CD4-positive, alpha-beta T cell treated with Interleukin-15 for 4 hours (primary cell): ENCODE measurements around the gene RFC1.
"Not testable (repeated sequence)": the region's sequence is repeated elsewhere in the genome, so short reads cannot be mapped to it uniquely, and the experiment has no call there.

ENCODE experiments used
- DNase-seq: peaks from one replicate; pipeline ENCODE4 v3.0.0-alpha.2; 2020; ENCODE audit warnings: low spot score

Gene RFC1

DNA sequence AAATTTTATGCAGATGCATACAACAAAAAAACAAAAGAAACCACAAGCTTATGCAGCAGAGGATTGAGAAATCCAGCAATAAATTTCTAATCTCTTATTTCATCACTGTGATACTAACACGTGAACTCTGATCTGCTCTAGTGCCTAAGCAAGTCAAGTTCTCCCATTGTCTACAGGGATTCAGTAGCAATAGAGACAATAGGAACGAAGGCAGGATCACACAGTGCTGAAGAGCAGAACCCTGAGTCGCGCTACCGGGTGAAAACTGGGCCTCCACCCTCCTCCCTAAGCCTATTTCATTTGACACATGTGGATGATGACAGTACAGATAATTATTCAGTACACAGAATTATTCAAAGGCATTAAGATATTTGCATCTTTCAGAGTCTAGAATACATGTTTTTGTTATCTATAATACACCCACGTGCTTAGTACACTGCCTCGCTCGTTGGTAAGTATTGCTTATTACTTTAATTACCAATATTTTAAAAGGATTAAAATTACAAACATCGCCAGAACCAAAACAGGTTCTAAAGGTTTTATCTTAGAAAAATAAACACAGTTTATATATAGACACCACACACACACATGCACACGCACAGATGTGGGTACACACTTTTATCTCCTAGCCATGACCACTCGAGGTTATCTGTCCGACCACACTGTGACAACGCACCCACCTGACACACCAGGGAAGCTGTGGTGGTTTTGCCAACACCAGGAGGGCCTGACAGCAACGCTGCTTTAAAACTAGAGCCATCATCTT, 60.1 kb downstream of the RFC1 start:
- DNase-seq, result no peak

DNA sequence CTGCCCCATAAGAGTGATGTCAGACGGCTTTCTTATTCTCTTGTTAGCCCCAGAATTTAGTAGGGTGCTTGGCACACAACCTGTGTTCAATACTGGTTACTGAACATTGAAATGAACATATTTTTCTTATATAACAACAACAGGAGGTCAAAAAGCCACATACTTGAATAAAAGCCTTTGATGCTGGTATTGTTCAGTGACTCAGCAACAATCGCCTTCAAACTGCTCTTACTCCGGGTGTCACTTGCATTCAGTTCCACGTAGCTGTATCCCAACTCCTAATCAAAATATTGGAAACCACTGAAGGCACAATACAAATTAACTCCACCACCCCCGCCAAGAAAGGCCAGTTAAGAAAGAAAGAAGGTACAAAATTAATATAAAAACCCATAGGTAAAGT, 61.5 kb downstream of the RFC1 start:
- DNase-seq, result no peak

- no peak for DNase-seq
Observed at GRCh38 chr4:39303871-39304270, 62.3 kb downstream of the RFC1 start.

DNA sequence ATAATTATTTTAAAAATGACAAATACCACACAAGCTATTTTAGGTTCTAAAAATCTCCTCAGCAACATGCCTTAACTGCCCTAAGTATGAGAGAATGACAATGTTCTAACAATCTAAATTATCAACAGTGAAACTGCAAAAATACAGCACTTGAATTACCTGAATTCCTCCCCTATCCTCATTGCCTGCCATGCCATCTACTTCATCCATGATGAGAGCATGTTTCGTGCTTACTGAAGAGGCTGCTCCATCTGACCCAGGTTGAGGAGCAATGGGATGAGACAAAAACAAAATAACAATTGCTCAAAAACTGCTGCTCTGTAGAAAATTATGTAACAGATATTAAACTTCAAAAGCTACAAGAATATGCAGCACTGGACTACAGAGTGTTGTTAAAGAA, 63.3 kb downstream of the RFC1 start:
- no peak for DNase-seq

- no peak for DNase-seq
Observed at GRCh38 chr4:39295784-39296183, 70.4 kb downstream of the RFC1 start.

DNA sequence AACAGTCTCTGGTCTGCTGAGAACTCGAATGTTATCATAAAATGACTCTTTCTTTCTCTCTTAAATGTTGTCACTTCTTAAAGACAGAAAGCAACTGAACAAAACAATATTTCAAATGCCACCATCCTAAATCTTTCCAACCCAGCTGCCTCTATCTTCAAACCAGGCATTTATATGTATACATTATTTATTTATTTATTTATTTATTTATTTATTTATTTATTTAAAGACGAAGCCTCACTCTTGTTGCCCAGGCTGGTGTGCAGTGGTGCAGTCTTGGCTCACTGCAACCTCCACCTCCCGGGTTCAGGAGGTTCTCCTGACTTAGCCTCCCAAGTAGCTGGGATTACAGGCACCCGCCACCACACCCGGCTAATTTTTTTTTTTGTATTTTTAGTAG, 73.7 kb downstream of the RFC1 start:
- not testable (repeated sequence) for DNase-seq

DNA sequence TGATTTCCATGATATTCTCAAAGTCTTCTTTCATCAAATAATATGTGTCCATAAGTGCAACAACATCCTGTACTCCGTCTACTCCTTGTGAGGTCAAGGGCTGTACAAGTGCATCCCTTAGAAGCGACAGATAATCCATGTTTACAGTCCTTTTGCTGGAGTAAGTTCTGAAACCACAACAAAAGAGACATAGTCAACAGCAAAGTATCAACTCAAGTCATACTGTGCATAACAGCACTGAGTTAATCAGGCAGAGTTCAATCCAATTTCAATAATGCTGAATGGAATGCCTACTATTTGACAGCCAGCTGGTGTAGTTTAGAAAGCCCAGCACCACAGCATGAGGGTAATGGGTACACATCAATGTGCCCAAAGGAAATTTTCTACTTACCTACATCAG, 74.5 kb downstream of the RFC1 start:
- no peak for DNase-seq

DNA sequence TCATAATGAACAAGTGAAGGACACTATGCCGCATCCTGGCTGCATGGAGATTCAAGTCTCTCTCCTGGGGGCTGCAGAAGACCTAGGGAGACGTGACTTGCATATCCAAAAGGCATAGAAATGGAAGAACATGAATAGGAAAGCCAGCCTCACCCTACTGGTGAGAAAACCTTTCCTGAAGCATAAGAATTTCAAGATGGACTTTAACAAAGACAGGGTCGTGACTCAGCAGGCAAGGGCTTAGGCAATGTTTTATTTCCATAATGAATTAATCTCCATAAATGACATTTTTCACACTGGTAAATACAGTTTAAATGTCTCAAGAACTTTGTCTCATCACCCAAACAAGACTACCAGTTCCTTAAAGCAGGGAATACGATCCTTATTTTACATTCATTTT, 78.9 kb downstream of the RFC1 start:
- DNase-seq, result no peak

DNA sequence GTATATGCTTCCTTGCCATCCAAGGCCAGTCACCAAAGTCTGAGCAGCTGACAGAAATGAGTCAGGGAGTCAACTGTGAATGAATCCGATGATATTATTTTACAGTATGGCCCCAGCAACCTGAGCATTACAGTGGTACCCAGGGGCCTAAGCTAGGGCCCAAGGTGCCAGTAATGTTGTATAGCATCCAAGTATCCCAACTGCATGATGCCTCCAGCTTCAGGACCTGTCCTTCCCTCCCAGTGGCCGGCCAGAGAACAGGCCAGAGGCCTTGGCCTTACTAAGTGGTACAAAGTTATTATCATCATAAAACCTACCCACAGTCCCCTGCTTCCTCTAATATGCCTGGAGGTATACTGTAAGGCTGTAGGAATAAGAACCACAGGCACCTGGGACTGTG, 79.9 kb downstream of the RFC1 start:
- DNase-seq, result no peak

GRCh38 chr4:39285853-39286252, 80.3 kb downstream of the RFC1 start:
- DNase-seq, result no peak

GRCh38 chr4:39285111-39285795, 80.9 kb downstream of the RFC1 start:
- DNase-seq, result no peak

DNA sequence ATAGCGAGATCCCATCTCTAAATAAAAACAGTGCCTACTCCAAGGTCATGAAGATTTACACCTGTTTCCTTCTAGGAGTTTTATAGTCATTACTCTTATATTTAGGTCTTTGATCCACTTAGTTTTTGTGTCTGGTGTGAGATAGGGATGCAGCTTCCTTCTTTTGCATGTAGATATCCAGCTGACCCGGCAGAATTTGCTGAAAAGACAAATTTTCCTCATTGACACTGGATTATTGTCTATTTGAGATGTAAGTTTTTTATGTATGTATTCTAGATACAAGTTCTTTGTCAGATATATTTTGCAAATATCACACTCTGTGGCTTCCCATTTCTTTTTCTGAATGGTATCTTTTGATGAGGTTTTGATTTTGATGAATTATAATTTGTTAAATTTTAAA, 85.4 kb downstream of the RFC1 start:
- DNase-seq, result no peak

- no peak for DNase-seq
Observed at GRCh38 chr4:39279416-39279815, 86.7 kb downstream of the RFC1 start.

- no peak for DNase-seq
Observed at GRCh38 chr4:39278476-39278875, 87.7 kb downstream of the RFC1 start.

- DNase-seq, result not testable (repeated sequence)
Observed at GRCh38 chr4:39277661-39278060, 88.5 kb downstream of the RFC1 start.

- DNase-seq, result no peak
Observed at GRCh38 chr4:39274503-39274902, 91.7 kb downstream of the RFC1 start.

- DNase-seq, result no peak
Observed at GRCh38 chr4:39263895-39264294, 102.3 kb downstream of the RFC1 start.

DNA sequence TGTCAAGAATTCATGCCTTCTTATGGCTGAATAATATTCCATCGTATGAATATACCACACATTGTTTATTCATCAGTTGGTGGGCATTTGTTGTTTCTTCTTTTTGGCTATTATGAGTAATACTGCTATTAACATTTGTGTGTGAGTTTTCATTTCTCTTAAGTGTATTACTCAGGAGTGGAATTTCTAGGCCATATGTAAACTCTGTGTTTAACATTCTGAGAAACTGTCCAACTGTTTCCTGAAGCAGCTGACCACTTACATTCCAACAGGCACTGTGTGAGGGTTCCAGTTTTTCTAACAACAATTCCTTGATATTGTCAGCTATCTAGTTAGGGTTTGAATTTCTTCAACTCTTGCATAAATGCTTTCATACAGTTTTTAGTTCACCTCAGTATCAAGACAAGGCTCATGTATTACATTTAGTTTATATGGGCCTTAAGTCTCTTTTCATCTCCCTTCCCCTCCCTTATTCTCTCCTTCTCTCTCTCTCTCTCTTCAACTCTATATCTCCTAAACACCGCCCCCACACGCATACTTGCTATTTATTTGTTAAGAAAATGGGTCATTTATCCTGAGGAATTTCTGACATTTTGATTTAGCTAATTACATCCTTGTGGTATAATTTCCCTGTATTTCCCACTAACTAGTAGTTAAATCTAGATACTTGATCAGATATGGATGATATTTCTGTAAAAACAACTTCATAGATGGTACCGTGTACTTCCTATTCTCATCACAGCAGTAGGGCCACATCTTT, 106.4 kb downstream of the RFC1 start:
- DNase-seq, result no peak

DNA sequence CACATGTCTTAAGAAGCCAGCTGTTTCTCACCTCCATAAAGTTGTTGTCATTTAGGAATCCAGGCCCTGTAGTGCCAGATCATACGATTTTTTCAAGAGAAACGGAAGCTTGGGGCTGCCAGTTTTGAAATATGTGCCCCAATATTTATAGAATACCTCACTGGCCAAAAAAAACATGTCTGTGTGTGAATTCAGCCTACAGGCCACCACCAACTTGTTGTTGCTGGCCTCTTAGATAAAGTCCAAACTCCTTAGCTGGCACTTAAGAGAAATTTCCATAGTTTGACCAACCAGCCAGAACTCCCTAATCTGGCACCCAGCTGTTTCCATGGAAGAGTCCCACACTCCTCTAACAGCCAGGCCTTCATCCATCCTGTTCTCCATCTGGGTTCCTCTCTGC, 109.7 kb downstream of the RFC1 start:
- DNase-seq, result no peak

DNA sequence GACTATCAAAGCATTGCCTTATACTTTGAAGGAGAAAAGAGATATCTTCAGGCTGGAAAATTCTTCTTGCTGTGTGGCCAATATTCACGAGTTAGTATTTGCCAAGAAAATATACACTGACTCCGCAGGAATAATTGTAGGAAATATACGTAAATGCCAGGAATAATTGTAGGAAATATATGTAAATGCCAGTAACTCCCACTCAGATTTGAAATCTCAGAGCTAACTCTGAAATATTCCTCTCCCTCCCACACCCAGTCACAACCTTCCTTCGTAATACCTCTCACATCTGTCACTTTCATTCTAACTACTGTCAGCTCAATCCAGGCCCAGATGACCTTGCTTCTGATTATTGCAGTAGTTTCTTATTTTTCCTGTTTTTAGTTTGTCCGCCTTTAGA, 110.3 kb downstream of the RFC1 start:
- DNase-seq, result no peak

GRCh38 chr4:39255266-39255665, 110.9 kb downstream of the RFC1 start:
- no peak for DNase-seq

DNA sequence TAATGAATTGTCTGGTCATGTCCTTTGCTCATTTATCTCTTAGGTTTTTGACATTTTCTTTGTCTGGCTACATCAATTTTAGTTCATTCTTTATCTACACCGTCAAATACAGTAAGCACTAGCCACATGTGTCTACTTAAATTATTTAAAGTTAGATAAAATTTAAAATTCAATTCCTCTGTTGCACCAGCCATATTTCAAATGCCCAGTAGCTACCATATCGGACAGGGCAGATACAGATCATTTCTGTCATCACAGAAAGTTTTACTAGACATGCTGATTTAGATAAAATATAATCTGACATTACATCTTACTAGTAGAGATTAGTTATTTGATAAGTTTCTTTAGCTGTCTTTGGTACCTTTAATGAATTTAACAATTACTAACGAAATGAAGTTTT, 122.7 kb downstream of the RFC1 start:
- DNase-seq, result no peak
